ENCODE measurements around the gene COL20A1. TPM values are rescaled to one million over a fixed set of nuclear protein-coding genes. Genes with fewer than 3 reads are reported as not detected.

COL20A1 gene
- polyA plus RNA-seq, 1 donor = 4.0 TPM

- DNase-seq (ENCODE audit: low read depth) = no peak
These were observed 56.0 kb downstream of the COL20A1 start for GRCh38 chr20:63348828-63349515.

- no peak for DNase-seq (ENCODE audit: low read depth)
These were observed 56.5 kb downstream of the COL20A1 start for GRCh38 chr20:63349516-63349895.

DNA sequence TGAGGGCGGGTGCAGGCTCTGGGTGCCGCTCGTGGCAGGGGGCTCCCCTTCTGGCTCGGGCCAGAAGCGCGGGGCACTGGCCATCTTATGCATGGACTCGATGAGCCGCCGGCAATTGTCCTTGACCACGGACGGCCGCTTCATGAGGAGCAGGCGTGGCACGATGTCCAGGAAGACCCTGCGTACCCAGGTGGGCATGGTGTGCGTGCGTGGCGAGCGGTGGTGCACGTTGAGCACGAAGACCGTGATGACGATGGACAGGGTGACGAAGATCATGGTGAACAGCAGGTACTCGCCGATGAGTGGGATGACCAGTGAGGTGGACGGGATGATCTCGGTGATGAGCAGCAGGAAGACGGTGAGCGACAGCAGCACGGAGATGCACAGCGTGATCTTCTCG, 57.2 kb downstream of the COL20A1 start:
- DNase-seq (ENCODE audit: low read depth) = no peak

DNA sequence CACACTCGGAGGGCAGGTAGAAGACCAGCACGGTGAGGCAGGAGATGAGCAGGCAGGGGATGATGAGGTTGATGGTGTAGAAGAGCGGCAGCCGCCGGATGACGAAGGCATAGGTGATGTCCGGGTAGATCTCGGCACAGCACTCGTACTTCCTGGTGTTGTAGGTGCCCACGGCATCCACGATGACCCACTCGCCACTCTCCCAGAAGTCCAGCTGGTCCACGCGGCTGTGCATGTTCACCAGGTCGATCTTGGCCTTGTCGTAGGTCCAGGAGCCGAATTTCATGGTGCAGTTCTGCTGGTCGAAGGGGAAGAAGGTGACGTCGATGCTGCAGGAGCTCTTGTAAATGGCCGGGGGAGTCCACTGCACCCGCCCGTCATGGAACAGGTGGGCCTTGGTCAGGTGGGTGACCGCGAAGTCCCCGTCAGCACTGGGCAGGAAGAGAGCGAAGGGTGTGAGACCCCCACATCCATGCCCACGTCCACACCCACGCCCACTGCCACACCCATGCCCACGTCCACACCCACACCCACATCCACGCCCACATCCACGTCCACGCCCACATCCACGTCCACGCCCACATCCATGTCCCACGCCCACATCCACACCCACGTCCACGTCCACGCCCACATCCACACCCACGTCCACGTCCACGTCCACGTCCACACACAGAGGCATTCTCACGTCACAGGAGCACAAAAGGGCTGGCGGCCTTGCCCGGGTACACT, 57.8 kb downstream of the COL20A1 start:
- DNase-seq (ENCODE audit: low read depth) = no peak

DNA sequence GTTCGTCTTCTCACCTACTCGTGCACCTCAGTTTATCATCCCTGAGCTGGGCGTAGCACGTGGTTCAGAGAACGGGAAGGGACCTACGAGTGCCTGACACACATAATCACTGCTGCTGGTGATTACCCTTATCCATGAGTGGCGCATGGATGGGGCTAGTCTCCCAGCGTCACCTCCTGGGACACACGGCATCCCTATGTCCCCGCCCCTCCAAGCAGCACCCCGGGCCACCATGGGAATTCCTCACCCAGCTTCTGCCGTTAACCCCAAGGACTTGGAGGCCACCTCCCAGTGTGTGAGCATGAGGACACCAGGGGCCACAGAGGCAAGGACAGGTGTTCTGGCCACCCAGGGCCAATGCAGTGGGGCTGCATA, 58.3 kb downstream of the COL20A1 start:
- DNase-seq (ENCODE audit: low read depth) = no peak

GRCh38 chr20:63351811-63352591, 59.0 kb downstream of the COL20A1 start:
- no peak for DNase-seq (ENCODE audit: low read depth)

GRCh38 chr20:63352811-63353221, 59.8 kb downstream of the COL20A1 start:
- DNase-seq (ENCODE audit: low read depth) = no peak

DNA sequence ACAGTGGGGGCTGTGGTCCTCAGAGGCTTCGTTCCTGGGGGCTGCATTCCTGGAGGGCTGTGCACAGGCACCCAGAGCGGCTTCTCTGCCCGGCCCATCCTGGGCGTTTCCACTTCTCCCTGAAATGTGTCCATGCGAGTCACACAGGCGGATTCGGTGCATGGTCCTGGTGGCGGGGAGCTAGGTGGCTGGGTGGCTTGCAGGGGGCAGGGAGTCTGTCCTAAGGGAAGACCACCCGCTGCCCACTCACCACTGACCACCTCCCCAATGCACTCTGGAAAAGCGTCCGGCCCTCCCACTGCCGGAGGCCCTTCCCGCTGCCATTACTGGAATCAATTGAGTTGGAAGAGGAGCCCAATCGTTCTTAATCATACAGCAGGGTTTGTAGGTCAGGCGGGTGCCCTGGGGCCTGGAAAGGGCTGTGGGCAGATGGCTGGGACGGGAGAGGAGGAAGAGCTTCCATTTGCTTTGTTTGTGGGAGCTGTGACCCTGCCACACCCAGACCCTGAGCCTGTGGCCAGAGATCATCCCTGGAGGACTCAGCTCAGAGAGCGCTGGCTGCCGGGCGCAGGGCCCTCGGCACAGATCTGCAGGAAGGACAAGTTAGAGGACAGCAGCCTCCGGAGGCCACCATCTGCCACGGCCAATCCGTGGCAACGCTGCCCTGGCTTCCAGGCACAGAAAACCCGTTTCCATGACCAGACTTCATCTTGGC, 61.8 kb downstream of the COL20A1 start:
- DNase-seq (ENCODE audit: low read depth) = no peak

DNA sequence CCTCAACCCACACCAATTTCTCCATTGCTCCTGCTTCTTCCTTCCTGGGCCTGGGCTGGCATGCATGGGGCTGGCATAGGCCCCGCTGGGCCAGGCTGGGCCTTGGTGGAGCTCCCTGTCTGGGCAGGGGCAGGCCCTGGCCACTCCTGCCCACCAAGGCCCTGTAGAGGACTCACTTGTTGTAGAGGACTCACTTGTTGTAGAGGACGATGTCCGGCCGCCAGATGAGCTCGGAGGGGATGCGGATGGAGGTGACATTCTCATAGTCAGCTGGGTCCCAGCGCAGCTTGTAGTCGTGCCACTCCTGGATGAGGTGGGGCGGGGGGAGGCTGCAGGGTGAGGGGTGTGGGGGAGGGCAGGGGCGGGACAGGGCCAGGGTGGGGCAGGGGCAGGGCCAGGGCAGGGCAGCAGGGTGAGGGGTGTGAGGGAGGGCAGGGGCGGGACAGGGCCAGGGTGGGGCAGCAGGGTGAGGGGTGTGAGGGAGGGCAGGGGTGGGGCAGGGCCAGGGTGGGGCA, 62.9 kb downstream of the COL20A1 start:
- no peak for DNase-seq (ENCODE audit: low read depth)

GRCh38 chr20:63356511-63356910, 63.5 kb downstream of the COL20A1 start:
- no peak for DNase-seq (ENCODE audit: low read depth)

DNA sequence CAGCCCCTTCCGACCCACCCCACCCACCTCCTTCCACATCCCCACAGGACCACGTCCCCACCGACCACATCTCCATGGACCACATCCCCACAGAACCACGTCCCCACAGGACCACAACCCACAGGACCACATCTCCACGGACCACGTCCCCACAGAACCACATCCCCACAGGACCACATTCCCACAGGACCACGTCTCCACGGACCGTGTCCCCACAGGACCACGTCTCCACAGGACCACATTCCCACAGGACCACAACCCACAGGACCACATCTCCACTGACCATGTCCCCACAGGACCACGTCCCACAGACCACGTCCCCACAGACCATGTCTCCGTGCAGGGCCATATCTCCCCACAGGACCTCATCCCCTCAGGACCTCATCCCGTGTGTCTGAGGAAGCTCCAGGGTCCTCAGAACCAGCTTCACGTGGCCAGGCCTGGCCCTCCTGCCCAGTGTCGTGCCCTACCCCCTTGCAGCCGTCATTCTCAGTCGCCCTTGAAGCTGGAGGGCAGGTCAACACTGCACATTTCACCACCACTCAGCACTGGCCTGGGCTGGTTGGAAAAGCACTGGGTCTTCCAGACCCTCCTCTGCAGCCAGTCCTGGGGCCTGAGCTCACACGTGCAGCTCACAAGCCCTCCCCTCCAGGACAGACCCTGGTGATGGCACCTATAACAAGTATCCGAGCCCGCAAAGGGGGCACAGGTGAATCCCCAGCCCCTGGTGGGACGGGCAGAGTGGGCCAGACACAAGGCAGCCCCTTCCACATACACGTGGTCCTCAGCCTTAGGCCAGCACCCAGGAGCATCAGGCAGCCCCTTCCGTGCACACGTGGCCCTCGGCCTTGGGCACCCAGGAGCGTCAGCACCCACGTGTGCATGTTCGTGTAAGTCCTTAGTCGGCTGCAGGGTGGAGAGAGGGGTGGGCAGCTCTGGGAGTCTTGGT, 64.2 kb downstream of the COL20A1 start:
- DNase-seq (ENCODE audit: low read depth) = no peak

DNA sequence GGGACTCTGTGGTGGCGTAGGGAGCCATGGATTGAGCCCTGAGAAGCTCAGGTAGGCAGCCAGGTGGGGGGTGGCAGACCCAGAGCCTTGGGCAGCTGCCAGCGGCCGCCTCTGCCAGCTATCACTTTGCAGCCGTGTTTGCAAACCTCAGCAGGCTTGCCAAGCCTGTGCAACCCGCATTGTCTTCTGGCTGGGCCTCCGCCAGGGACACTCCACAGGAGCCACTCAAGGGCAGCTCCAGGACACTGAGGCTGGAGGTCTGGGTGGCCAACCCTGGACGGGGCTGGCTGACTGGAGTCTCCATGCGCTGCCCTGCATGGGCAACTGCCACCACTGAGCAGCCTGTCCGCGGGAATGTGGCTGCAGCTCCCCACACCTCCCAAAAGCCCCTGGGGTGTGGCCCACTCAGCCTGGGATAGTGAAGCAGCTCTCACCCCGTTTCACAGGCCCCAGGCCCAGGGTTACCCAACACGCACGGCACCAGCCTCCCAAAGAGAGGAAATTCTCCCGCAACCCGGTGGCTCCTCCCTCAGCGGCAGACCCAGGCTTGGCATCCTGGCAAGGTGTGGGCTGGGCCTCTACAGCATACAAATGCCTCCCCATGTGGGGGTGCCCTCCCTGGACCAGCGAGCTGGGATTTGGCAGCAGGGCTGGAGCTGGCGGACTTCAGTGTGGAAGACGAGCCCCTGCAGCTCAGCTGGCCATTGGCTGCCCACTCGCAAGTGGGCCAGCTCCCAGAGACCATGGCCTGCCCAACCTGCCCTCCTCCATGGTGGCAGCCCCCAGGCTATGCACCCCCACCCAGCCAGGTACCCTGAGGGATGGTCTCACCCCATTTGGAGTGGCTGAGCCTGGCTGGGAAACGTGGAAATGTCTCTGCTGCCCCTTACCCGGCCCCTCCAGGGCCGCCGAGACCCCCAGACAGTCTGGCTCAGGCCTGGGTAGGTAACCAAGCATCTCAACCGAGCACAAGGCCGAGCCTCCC, 65.2 kb downstream of the COL20A1 start:
- no peak for DNase-seq (ENCODE audit: low read depth)

- DNase-seq (ENCODE audit: low read depth) = no peak
These were observed 66.4 kb downstream of the COL20A1 start for GRCh38 chr20:63359164-63359934.

- DNase-seq (ENCODE audit: low read depth) = no peak
These were observed 67.2 kb downstream of the COL20A1 start for GRCh38 chr20:63359937-63360849.

GRCh38 chr20:63360850-63361518, 68.0 kb downstream of the COL20A1 start, which contains the start of gene CHRNA4:
Gene CHRNA4 (minus strand): TSS chr20:63361349. CDS start chr20:63361165, 184 bp downstream.
- DNase-seq (ENCODE audit: low read depth) = no peak

DNA sequence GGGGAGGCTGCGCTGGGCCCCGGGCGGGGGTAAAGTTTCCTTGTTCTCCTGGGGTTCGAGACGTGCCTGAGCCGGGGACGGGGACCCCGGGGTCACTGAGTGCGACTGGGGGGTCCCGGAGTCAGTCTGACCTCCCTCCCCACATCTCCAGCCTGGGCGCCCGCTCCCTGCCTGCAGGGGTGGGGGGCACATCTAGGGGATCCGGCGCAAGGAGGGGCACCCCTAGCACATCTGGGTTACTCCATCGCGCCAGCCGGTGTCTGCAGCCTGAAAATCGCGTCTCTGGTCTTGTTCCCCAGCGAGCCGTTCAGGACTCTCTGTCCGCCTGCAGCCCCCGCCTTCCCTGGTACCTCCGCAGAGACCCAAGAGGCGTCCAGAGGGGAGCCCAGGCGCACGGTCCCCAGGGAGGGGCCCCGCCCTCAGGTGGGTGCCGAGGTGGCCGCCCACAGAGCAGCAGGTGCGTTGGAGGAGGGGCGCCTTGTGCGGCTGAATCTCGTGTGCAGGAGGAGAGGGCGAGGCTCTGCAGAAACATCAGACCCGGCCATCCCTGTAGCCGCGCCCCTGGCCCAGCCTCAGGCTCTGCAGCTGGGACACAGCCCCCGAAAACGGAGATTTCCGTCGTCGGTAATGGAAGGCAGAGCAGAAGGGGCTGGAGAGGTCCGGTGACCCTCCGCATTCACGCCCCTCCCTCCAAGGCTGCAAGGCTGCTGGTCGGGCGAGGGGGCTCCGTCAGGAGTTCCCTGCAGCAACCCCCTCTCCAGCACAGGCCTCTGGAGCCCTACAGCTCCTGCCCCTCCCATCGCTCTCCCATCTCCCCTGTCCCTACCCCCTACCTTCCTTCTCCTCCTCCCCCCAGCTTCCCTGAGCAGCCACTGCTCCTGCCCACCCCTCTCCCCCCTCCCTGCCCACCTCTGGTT, 68.8 kb downstream of the COL20A1 start:
- no peak for DNase-seq (ENCODE audit: low read depth)
